ENCODE measurements around the gene MIP. TPM values are rescaled to one million over a fixed set of nuclear protein-coding genes. Genes with fewer than 3 reads are reported as not detected.
"Not testable (repeated sequence)": the region's sequence is repeated elsewhere in the genome, so short reads cannot be mapped to it uniquely, and the experiment has no call there.

The MIP gene
- total RNA-seq, 4 donors from 2014 or later, result not detected

DNA sequence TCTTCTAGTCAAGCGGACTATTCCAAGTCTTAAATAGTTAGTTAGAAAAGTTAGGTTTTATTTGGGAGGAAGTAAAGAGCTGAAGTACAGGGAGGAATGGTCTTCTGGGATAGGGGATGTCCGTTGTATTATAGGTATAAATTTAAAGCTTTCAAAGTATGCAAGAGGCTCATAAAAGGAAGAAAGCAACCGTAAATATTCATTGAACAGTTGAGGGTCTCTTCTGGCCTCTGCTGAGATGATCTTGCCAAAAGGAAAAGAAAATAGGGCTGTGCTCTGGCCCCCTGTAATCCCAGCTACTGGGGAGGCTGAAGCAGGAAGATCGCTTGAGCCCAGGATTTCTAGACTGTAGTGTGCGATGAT is 4.9 kb downstream of the MIP start:
- H3K27ac ChIP-seq (replicated peaks in 1 of 4), result peak overlapping the region; percentile 86 to 94 (median 91)
- H3K27me3 ChIP-seq, result no peaks in the 10 kb centered on the region
- H3K9me3 ChIP-seq, result no peaks in the 10 kb centered on the region
- intact Hi-C loops (cut with DNase I), result no loop called here
- DNase-seq (ENCODE audit: extremely low spot score), result no peak
- 36% methylated on average over 5 of the region's 5 CpGs for WGBS
- H3K4me1 ChIP-seq, result peaks cover 10 to 15% (median 13%) of the 10 kb centered on the region in 4 donors
- H3K36me3 ChIP-seq, result no peaks in the 10 kb centered on the region
- TF ChIP-seq, protein P1, sequence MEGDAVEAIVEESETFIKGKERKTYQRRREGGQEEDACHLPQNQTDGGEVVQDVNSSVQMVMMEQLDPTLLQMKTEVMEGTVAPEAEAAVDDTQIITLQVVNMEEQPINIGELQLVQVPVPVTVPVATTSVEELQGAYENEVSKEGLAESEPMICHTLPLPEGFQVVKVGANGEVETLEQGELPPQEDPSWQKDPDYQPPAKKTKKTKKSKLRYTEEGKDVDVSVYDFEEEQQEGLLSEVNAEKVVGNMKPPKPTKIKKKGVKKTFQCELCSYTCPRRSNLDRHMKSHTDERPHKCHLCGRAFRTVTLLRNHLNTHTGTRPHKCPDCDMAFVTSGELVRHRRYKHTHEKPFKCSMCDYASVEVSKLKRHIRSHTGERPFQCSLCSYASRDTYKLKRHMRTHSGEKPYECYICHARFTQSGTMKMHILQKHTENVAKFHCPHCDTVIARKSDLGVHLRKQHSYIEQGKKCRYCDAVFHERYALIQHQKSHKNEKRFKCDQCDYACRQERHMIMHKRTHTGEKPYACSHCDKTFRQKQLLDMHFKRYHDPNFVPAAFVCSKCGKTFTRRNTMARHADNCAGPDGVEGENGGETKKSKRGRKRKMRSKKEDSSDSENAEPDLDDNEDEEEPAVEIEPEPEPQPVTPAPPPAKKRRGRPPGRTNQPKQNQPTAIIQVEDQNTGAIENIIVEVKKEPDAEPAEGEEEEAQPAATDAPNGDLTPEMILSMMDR (IDR thresholded peaks at IDR 0.05), result no peak
- TF ChIP-seq POLR2A (IDR thresholded peaks at IDR 0.05; ENCODE audit: low read depth) (no peak), EP300 (IDR thresholded peaks at IDR 0.05) (no peak), POLR2AphosphoS5 (IDR thresholded peaks at IDR 0.05) (no peak)
- peak overlapping the region; percentile 71 to 80 (median 77) for H3K4me3 ChIP-seq

DNA sequence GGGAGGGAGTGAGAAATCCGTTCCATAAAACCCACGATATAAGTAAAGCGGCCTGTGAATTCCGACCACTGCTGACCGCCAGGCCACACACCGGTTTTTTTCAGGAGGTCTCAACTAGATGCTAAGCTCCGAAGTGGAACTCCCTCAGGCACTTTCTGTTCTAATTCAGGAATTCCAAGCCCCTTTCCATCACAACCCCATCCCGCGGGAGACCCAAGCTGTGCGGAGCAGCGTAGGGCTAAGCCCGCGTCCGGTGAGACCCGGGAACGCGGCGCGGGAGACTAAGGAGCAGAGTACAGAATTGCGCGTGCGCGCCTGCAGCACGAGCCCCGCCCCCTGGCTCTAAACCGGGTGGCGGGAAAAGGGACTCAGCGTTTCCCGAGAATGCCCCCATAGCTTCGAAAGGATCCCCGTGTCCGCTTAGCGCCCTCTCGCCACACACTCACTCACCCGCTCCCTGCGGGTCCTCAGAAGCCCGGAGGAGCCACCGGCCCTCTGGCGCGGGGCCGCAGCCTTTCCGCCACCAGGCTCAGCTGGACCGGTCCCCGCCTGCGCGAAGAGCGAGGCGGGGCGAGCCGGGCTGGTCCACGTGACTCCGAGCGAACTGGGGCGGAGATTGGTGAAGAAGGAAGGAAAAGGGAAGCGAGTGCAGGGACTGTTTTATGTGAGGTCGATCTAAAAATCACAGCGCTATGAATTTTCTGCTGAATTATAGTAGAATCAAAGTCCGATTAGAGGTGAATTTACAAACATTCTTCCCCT is 5.4 kb downstream of the MIP start, which contains the start of gene TIMELESS:
TIMELESS (minus strand) TSS at position 567 of the 762 bp plus-strand sequence. CDS start 15,256 bp downstream, outside the sequence.
- intact Hi-C loops (cut with DNase I), result no loop called here
- peak within 1 kb of the TSS; percentile 86 to 94 (median 91) for H3K27ac ChIP-seq (replicated peaks in 1 of 4)

DNA sequence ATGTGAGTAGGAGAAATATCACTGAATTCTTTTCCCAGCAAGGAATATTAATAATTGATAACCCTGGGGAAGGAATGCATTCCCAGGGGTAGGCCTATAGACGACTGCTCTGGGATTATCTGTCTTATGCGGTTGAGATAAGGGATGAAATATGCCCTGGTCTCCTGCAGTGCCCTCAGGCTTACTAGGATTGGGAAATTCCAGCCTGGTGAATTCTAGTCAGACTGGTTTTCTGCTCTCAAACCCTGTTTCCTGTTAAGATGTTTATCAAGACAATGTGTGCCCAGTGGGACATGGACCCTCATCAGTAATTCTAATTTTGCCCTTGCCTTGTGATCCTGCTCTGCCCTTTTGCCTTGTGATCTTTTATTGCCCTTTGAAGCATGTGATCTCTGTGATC is 11.2 kb downstream of the MIP start:
- H3K27me3 ChIP-seq; H3K4me1 ChIP-seq; DNase-seq (ENCODE audit: extremely low spot score); H3K27ac ChIP-seq (replicated peaks in 1 of 4); H3K4me3 ChIP-seq; H3K9me3 ChIP-seq; intact Hi-C loops (cut with DNase I); H3K36me3 ChIP-seq: not testable (repeated sequence)
- 95% methylated on average over 2 of the region's 2 CpGs for WGBS

More for the DNA sequence above, 5.4 kb downstream of the MIP start, which contains the start of gene TIMELESS:
- WGBS, result 0% methylated on average over 30 of the region's 58 CpGs
- Histone ChIP-seq H3K4me3 (peak within 1 kb of the TSS; percentile 71 to 80 (median 77)), H3K36me3 (no peaks in the 10 kb centered on the region), H3K4me1 (peaks cover 10 to 15% (median 13%) of the 10 kb centered on the region in 4 donors), H3K27me3 (no peaks in the 10 kb centered on the region), H3K9me3 (no peaks in the 10 kb centered on the region)
- TF ChIP-seq EP300 (IDR thresholded peaks at IDR 0.05) (no peak), POLR2A (IDR thresholded peaks at IDR 0.05; ENCODE audit: low read depth) (peak; percentile 51), POLR2AphosphoS5 (IDR thresholded peaks at IDR 0.05) (peak; percentile 83 to 95)
- TF ChIP-seq, protein P1 (IDR thresholded peaks at IDR 0.05), result peak in 2 of 3 experiments; percentile 7 to 20
- DNase-seq (ENCODE audit: extremely low spot score), result peak; percentile 96

DNA sequence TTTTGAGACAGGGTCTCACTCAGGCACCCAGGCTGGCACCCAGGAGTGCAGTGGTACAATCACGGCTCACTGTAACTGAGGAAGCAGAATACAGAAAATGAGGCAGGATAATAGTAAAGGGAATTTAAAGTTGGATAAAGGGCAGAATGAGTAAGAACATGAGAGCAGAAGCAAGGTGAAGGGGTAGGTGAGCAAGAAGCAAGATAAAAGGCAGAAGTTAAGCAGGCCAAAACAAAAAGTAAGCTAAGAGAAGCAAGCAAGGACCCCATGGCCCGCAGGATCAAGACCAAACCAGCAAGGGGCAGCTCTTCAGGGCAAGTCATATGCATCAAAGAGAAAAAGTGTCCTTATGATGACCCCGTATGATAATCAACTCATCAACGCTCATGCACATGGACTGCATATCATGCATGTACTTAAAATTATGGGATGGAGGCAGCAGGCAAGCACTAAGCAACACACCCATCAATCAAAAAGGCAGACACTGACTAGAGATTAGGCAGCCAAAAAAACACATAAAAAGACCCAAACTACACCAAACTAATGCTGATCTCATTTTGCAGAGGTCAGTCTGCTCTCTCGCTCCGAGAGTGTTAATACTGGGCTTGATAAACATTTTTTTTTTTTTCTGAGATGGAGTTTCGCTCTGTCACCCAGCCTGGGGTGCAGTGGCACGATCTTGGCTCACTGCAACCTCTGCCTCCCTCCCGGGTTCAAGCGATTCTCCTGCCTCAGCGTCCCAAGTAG is 16.9 kb downstream of the MIP start:
- no peak for DNase-seq (ENCODE audit: extremely low spot score)
- TF ChIP-seq POLR2A (IDR thresholded peaks at IDR 0.05; ENCODE audit: low read depth) (no peak), POLR2AphosphoS5 (IDR thresholded peaks at IDR 0.05) (no peak), EP300 (IDR thresholded peaks at IDR 0.05) (no peak)
- TF ChIP-seq, protein P1 (IDR thresholded peaks at IDR 0.05), result no peak
- intact Hi-C loops (cut with DNase I), result no loop called here
- no peak overlapping the region for H3K4me3 ChIP-seq
- peaks cover 0 to 3% (median 0%) of the 10 kb centered on the region in 4 donors for H3K36me3 ChIP-seq
- H3K27ac ChIP-seq (replicated peaks in 1 of 4), result no peak overlapping the region
- no peaks in the 10 kb centered on the region for H3K4me1 ChIP-seq
- no peaks in the 10 kb centered on the region for H3K9me3 ChIP-seq
- no peaks in the 10 kb centered on the region for H3K27me3 ChIP-seq
- 87% methylated on average over 11 of the region's 11 CpGs for WGBS

DNA sequence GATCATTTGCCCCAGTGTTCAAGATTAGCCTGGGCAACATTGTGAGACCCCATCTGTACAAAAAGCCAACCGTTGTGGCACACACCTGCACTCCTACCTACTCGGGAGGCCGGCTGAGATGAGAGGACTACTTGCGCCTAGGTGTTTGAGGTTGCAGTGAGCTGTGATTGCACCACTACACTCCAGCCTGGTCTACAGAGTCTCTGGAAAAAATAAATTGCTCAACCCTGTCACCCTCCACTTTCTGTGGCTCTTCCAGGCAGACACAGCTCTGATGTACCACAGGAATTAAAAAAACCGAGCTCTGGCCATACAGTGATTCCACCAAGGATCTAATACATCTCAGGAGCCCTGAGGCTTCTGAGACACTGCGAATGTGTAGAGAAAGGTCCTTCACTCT is 19.6 kb downstream of the MIP start:
- Histone ChIP-seq H3K4me1 (no peaks in the 10 kb centered on the region), H3K9me3 (no peaks in the 10 kb centered on the region), H3K36me3 (peaks cover 0 to 8% (median 4%) of the 10 kb centered on the region in 4 donors), H3K4me3 (no peak overlapping the region), H3K27me3 (no peaks in the 10 kb centered on the region), H3K27ac (replicated peaks in 1 of 4) (no peak overlapping the region)
- intact Hi-C loops (cut with DNase I), result no loop called here
- 98% methylated on average over 3 of the region's 6 CpGs for WGBS
- DNase-seq (ENCODE audit: extremely low spot score), result no peak
- TF ChIP-seq POLR2AphosphoS5 (IDR thresholded peaks at IDR 0.05), result no peak
- no peak for TF ChIP-seq POLR2A (IDR thresholded peaks at IDR 0.05; ENCODE audit: low read depth)
- TF ChIP-seq, protein P1 (IDR thresholded peaks at IDR 0.05), result no peak
- TF ChIP-seq EP300 (IDR thresholded peaks at IDR 0.05), result no peak
